GM23248 (cell line): ENCODE results near the gene PSMG3. TPM values are rescaled to one million over a fixed set of nuclear protein-coding genes. Genes with fewer than 3 reads are reported as not detected.

Experiments used
- DNase-seq: peaks from one replicate; pipeline ENCODE4 v3.0.0-alpha.2; 2015
- H2AFZ ChIP-seq: fragments of 200-600 bp; sonication (generic); 2 replicates; pipeline ENCODE4 v1.6.1; 2016; ENCODE audit warnings: antibody characterized with exemption
- H3F3A ChIP-seq: fragments of 200-600 bp; sonication (generic); 2 replicates; pipeline ENCODE4 v1.6.1; 2016; ENCODE audit warnings: mild to moderate bottlenecking, antibody characterized with exemption, mixed run types; ENCODE audit not compliant: insufficient read depth
- H3K27ac ChIP-seq: fragments of 200-600 bp; sonication (generic); 2 replicates; pipeline ENCODE4 v1.5.1; 2016; ENCODE audit warnings: mild to moderate bottlenecking
- H3K27me3 ChIP-seq: fragments of 200-600 bp; sonication (generic); replicated peaks from 2 replicates; pipeline ENCODE4 v1.6.1; 2016; ENCODE audit warnings: mild to moderate bottlenecking; ENCODE audit not compliant: insufficient read depth
- H3K36me3 ChIP-seq: fragments of 200-600 bp; sonication (generic); 2 replicates; pipeline ENCODE4 v1.6.1; 2016; ENCODE audit warnings: low read depth, mild to moderate bottlenecking
- H3K4me1 ChIP-seq: fragments of 200-600 bp; sonication (generic); 2 replicates; pipeline ENCODE4 v1.6.1; 2016; ENCODE audit warnings: mild to moderate bottlenecking; ENCODE audit not compliant: insufficient read depth
- H3K4me2 ChIP-seq: fragments of 200-600 bp; sonication (generic); one replicate; pipeline ENCODE4 v1.6.1; 2016; ENCODE audit warnings: mild to moderate bottlenecking; ENCODE audit not compliant: unreplicated experiment
- H3K4me3 ChIP-seq: fragments of 200-600 bp; sonication (generic); 2 replicates; pipeline ENCODE4 v1.5.1; 2016; ENCODE audit warnings: mild to moderate bottlenecking
- H3K79me2 ChIP-seq: fragments of 200-600 bp; sonication (generic); 2 replicates; pipeline ENCODE4 v1.6.1; 2016; ENCODE audit warnings: mild to moderate bottlenecking; ENCODE audit not compliant: insufficient read depth
- H3K9ac ChIP-seq: fragments of 200-600 bp; sonication (generic); 2 replicates; pipeline ENCODE4 v1.6.1; 2016; ENCODE audit warnings: mild to moderate bottlenecking
- H3K9me2 ChIP-seq: fragments of 200-600 bp; sonication (generic); 2 replicates; pipeline ENCODE4 v1.6.1; 2016; ENCODE audit warnings: mixed run types, mild to moderate bottlenecking, moderate library complexity; ENCODE audit not compliant: insufficient read depth
- H3K9me3 ChIP-seq: fragments of 200-600 bp; sonication (generic); one replicate; pipeline ENCODE4 v1.6.1; 2017; ENCODE audit warnings: low read depth
- H4K20me1 ChIP-seq: fragments of 200-600 bp; sonication (generic); 2 replicates; pipeline ENCODE4 v1.6.0; 2016; ENCODE audit not compliant: insufficient read depth
- EZH2 ChIP-seq: fragments of 200-600 bp; sonication (generic); IDR thresholded peaks from 2 replicates; pipeline ENCODE4 v1.6.1; 2018; ENCODE audit warnings: antibody characterized with exemption, mild to moderate bottlenecking; ENCODE audit not compliant: insufficient read depth, poor library complexity, severe bottlenecking
- EZH2phosphoT487 ChIP-seq: fragments of 200-600 bp; sonication (generic); IDR thresholded peaks from 2 replicates; pipeline ENCODE4 v1.6.1; 2018; ENCODE audit warnings: antibody characterized with exemption, moderate library complexity, mild to moderate bottlenecking, low read depth; ENCODE audit not compliant: insufficient read depth
- WGBS, 2 experiments: methylation state at CpG; one replicate each; pipeline ENCODE4 v1.1.6; 2015 to 2017; ENCODE audit warnings: low lambda C conversion rate in 2 of 2, low coverage in 1 of 2; ENCODE audit errors: missing lambda C conversion rate in 2 of 2; 5-methylcytosine and 5-hydroxymethylcytosine counted together
- in situ Hi-C: fragments of 300-500 bp; cut with MboI; formaldehyde crosslinking; loops from 2 replicates; pipeline ENCODE4 v1.15.0; 2020
- polyA plus RNA-seq: library from polyadenylated mRNA; unstranded; fragments of >200 nt; fragmentation: Nextera tagmentation; extraction: Ambion mirVana; gene quantifications from 2 replicates; pipeline ENCODE4 v1.2.1, GENCODE V29; 2016
- total RNA-seq: library from RNA; depleted of rRNA; stranded (reverse); fragments of >200 nt; shearing (Covaris generic); gene quantifications from 2 replicates; pipeline ENCODE4 v1.2.3, GENCODE V29; 2014

PSMG3 gene
- total and polyA plus RNA-seq, 2 experiments from 2014 or later = 28.3 to 58.1 TPM

DNA sequence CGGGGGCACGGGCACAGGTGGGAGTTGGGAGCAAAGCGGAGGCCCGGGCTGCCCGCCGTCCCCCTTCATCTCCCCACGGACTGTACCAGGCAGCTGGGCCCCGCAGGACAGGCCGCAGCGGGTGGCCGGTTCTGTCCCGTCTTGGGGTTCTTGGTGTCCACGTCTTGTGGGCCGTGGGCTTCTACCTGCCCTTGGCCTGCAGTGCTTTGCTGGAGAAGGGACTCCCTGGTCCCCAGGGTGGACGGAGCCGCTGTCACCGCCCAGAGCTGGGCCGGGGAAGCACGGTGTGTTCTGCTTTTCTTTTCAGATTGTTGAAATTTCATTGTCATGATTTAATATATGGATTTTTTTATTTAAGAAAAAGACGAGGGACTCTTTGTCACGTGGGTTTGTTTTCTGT, 27.5 kb downstream of the PSMG3 start:
- TF ChIP-seq EZH2 = no peak
- no peak for TF ChIP-seq EZH2phosphoT487
- H3K9ac ChIP-seq = no peak overlapping the region
- H3K4me3 ChIP-seq = no peak overlapping the region
- no peaks in the 10 kb centered on the region; the same call in 1 of the 2 replicates for H3K36me3 ChIP-seq
- in situ Hi-C loops = no loop called here
- no peak overlapping the region for H2AFZ ChIP-seq
- no peaks in the 10 kb centered on the region for H4K20me1 ChIP-seq
- peaks cover 3% of the 10 kb centered on the region; the same call in 1 of the 2 replicates for H3F3A ChIP-seq
- no peak overlapping the region for H3K4me2 ChIP-seq
- H3K4me1 ChIP-seq = peaks cover 12% of the 10 kb centered on the region; the same call in 1 of the 2 replicates
- 88 to 89% methylated on average over 21 of the region's 21 CpGs for WGBS, 2 experiments
- no peaks in the 10 kb centered on the region for H3K27me3 ChIP-seq
- H3K27ac ChIP-seq = no peak overlapping the region
- H3K9me3 ChIP-seq = no peaks in the 10 kb centered on the region
- no peaks in the 10 kb centered on the region for H3K9me2 ChIP-seq
- DNase-seq = no peak
- H3K79me2 ChIP-seq = peaks cover 24% of the 10 kb centered on the region

DNA sequence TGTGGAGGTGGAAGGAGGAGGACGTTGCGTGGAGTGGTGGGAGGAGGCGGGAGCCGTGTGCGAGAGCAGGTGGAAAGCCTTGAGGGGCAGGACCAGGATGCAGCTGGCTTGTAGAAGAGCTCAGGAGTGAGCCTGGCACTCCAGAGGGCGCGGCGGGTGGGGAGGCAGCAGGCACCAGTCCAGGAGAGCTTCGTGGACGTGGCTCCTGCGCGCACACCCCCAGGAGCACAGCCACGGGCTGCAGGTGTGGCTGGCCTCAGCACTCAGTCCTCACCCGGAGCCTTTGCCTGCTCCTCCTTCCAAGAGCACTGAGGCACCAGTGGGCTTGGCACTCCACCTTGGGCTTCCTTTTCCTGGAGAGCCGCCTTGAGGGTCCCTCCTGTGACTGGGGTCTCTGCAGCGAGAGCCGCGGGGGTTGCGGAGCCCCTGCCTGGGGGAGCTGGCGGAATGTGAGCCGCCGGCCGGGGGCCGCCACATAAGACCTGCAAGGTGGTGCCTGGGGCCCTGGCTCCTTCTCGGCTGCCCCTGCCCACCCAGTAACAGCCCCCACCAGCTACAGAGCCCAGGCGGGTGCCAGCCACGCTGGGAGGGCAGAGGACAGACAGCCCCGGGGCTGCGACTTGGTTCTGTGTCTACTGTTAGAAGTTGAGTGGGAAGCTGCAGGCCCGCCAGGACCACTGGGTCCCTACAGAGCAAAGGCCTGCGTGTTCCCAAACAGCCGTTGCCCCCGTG, 28.2 kb downstream of the PSMG3 start:
- H3K9me2 ChIP-seq = no peaks in the 10 kb centered on the region
- no peak for DNase-seq
- H3K27ac ChIP-seq = no peak overlapping the region
- no peak overlapping the region for H3K4me2 ChIP-seq
- in situ Hi-C loops = no loop called here
- H3K27me3 ChIP-seq = no peaks in the 10 kb centered on the region
- H3K9me3 ChIP-seq = no peaks in the 10 kb centered on the region
- H3K4me3 ChIP-seq = no peak overlapping the region
- 91 to 93% methylated on average over 29 to 33 of the region's 33 CpGs for WGBS, 2 experiments
- H4K20me1 ChIP-seq = no peaks in the 10 kb centered on the region
- peaks cover 28% of the 10 kb centered on the region for H3K79me2 ChIP-seq
- no peak overlapping the region for H3K9ac ChIP-seq
- TF ChIP-seq EZH2phosphoT487 (no peak), EZH2 (no peak)
- no peak overlapping the region for H2AFZ ChIP-seq
- no peaks in the 10 kb centered on the region; the same call in 1 of the 2 replicates for H3K36me3 ChIP-seq
- peaks cover 16% of the 10 kb centered on the region for H3K4me1 ChIP-seq
- peaks cover 3% of the 10 kb centered on the region; the same call in 1 of the 2 replicates for H3F3A ChIP-seq

DNA sequence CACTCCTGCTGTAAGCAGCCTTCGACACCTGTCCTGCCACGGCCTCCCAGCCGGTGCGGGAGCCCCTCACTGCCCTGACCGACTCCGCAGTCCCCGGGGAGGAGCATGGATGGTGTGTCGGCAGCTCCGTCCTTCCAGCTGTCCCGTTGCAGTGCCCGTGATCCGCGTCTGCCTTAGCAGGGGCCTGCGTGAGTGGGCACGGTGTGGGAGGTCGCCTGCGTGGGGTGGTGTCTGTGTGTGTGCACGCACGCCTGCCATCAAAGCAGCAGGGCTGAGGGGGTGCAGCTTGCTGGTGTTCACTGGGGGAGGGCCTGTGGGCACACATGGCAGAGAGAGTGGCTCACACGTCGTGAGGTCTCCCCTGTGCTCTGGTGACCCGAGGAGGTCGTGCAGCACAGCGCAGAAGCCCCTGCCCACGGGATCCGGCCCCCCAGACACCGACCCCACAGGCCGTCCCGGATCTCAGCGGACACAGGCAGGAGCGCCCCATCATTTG, 29.0 kb downstream of the PSMG3 start:
- Histone ChIP-seq H3F3A (peaks cover 3% of the 10 kb centered on the region; the same call in 1 of the 2 replicates), H3K36me3 (no peaks in the 10 kb centered on the region; the same call in 1 of the 2 replicates), H3K4me3 (no peak overlapping the region), H2AFZ (no peak overlapping the region), H3K4me1 (peaks cover 18% of the 10 kb centered on the region), H4K20me1 (no peaks in the 10 kb centered on the region), H3K9ac (no peak overlapping the region), H3K4me2 (no peak overlapping the region), H3K79me2 (peaks cover 36% of the 10 kb centered on the region), H3K27ac (no peak overlapping the region), H3K9me2 (no peaks in the 10 kb centered on the region), H3K9me3 (no peaks in the 10 kb centered on the region), H3K27me3 (no peaks in the 10 kb centered on the region)
- 93 to 94% methylated on average over 31 of the region's 31 CpGs for WGBS, 2 experiments
- TF ChIP-seq EZH2phosphoT487 (no peak), EZH2 (no peak)
- DNase-seq = no peak
- in situ Hi-C loops = no loop called here

DNA sequence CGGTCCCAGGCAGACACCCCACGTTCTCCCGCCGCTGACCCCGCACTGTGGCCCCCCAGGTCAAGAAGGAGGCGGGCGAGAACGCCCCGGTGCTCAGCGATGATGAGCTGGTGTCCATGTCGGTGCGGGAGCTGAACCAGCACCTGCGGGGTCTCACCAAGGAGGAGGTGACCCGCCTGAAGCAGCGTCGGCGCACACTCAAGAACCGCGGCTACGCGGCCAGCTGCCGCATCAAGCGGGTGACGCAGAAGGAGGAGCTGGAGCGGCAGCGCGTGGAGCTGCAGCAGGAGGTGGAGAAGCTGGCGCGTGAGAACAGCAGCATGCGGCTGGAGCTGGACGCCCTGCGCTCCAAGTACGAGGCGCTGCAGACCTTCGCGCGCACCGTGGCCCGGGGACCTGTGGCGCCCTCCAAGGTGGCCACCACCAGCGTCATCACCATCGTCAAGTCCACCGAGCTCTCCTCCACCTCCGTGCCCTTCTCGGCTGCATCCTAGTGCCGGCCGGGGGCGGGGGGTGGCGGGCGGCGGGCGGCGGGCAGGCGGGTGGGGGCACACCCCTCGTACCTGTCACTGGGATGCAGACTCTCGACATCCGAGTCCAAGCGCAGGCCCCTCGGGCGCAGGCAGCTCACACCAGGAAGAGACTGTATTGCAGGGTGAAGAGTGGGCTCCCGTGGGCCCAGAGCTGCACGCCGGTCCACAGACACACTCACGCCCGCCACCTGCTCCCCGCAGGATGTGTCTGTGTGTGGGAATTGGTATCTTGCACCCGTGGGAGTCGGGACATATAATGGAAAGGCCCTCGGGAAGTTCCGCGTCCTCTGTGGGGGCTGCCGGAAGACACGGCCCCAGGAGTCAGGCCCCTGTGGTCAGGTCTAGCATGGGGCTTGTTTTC, 29.7 kb downstream of the PSMG3 start:
- no peak for DNase-seq
- Histone ChIP-seq H3K36me3 (no peaks in the 10 kb centered on the region; the same call in 1 of the 2 replicates), H3K79me2 (peaks cover 43% of the 10 kb centered on the region), H2AFZ (no peak overlapping the region), H3F3A (peaks cover 3% of the 10 kb centered on the region; the same call in 1 of the 2 replicates), H4K20me1 (no peaks in the 10 kb centered on the region), H3K9ac (no peak overlapping the region), H3K4me3 (no peak overlapping the region), H3K4me2 (no peak overlapping the region), H3K27ac (no peak overlapping the region; the same call in 1 of the 2 replicates), H3K9me3 (no peaks in the 10 kb centered on the region), H3K9me2 (no peaks in the 10 kb centered on the region), H3K27me3 (no peaks in the 10 kb centered on the region), H3K4me1 (peaks cover 18% of the 10 kb centered on the region)
- in situ Hi-C loops = no loop called here
- TF ChIP-seq EZH2phosphoT487 (no peak), EZH2 (no peak)
- WGBS, 2 experiments = 96 to 97% methylated on average over 59 to 73 of the region's 73 CpGs
